Esophagus muscularis mucosa (tissue), 4 donors: ENCODE data around the gene NRCAM. TPM values are rescaled to one million over a fixed set of nuclear protein-coding genes. Genes with fewer than 3 reads are reported as not detected.

ENCODE experiments used
- DNase-seq: peaks from one replicate; pipeline ENCODE4 v3.0.0-alpha.2; 2017; ENCODE audit errors: extremely low spot score
- H3K27ac ChIP-seq, 4 donors: fragments of 200-600 bp; sonication (generic); replicated peaks in 1 of 4; 1 replicate in 3 of 4; 2 replicates in 1 of 4; pipeline ENCODE4 v1.5.1; 2016 to 2019; ENCODE audit warnings: mild to moderate bottlenecking in 1 of 4
- H3K27me3 ChIP-seq, 4 donors: fragments of 200-600 bp; sonication (generic); one replicate each; pipeline versions ENCODE4 v1.5.1 to v1.6.0; 2016 to 2019
- H3K36me3 ChIP-seq, 4 donors: fragments of 200-600 bp; sonication (generic); one replicate each; pipeline ENCODE4 v1.5.1; 2016 to 2019
- H3K4me1 ChIP-seq, 4 donors: fragments of 200-600 bp; sonication (generic); one replicate each; pipeline ENCODE4 v1.5.1; 2016 to 2019
- H3K4me3 ChIP-seq, 4 donors: fragments of 200-600 bp; sonication (generic); 1 replicate in 2 of 4; 2 replicates in 2 of 4; pipeline ENCODE4 v1.5.1; 2016 to 2019; ENCODE audit warnings: mild to moderate bottlenecking in 4 of 4, moderate library complexity in 1 of 4
- H3K9me3 ChIP-seq, 4 donors: fragments of 200-600 bp; sonication (generic); 1 replicate in 3 of 4; 2 replicates in 1 of 4; pipeline ENCODE4 v1.5.1; 2016 to 2019
- CTCF ChIP-seq, 3 experiments: fragments of 200-600 bp in 2 of 3; fragments of 450-650 bp in 1 of 3; sonication (generic) in 2 of 3; IDR thresholded peaks; one replicate each; pipeline ENCODE4 v1.5.1; 2017 to 2019; ENCODE audit warnings: antibody characterized with exemption in 3 of 3, mild to moderate bottlenecking in 2 of 3, moderate library complexity in 1 of 3
- EP300 ChIP-seq: sonication (generic); formaldehyde crosslinking; IDR thresholded peaks from one replicate; pipeline ENCODE4 v1.6.1; 2017; ENCODE audit warnings: antibody characterized with exemption
- POLR2A ChIP-seq: fragments of 450-650 bp; IDR thresholded peaks from one replicate; pipeline ENCODE4 v1.6.1; 2017; ENCODE audit warnings: antibody characterized with exemption, moderate library complexity, mild to moderate bottlenecking, low read depth
- POLR2AphosphoS5 ChIP-seq, 2 donors: sonication (generic); formaldehyde crosslinking; IDR thresholded peaks; one replicate each; pipeline ENCODE4 v1.6.1; 2017; ENCODE audit warnings: antibody characterized with exemption in 2 of 2
- WGBS: methylation state at CpG from one replicate; pipeline ENCODE4 v1.1.5; 2018; 5-methylcytosine and 5-hydroxymethylcytosine counted together
- intact Hi-C: fragments of 100-400 bp; cut with DNase I; formaldehyde crosslinking; loops from one replicate; pipeline ENCODE4 v1.15.1; 2023
- total RNA-seq, 4 donors: library from RNA; depleted of rRNA; stranded (reverse); fragments of >200 nt; gene quantifications; one replicate each; pipeline versions ENCODE4 v1.1.0 to v1.2.1, GENCODE V29; 2016

NRCAM gene
- total RNA-seq, 4 donors from 2014 or later = 2.9 to 5.2 (median 3.3) TPM

- H3K4me3 ChIP-seq = no peak overlapping the region
- no peaks in the 10 kb centered on the region for H3K9me3 ChIP-seq
- H3K36me3 ChIP-seq = no peaks in the 10 kb centered on the region
- H3K4me1 ChIP-seq = no peaks in the 10 kb centered on the region
- H3K27ac ChIP-seq = no peak overlapping the region
- H3K27me3 ChIP-seq = no peaks in the 10 kb centered on the region
- intact Hi-C loops = no loop called here
- DNase-seq = no peak
- 87% methylated on average over 1 of the region's 1 CpG for WGBS
- TF ChIP-seq EP300 (no peak), CTCF (IDR thresholded peaks at IDR 0.05) (no peak), POLR2A (no peak), POLR2AphosphoS5 (IDR thresholded peaks at IDR 0.05) (no peak)
These were observed 25.1 kb downstream of the NRCAM start for GRCh38 chr7:108431099-108431498.

- Histone ChIP-seq H3K4me3 (no peak overlapping the region), H3K27me3 (no peaks in the 10 kb centered on the region), H3K27ac (no peak overlapping the region), H3K4me1 (no peaks in the 10 kb centered on the region), H3K36me3 (no peaks in the 10 kb centered on the region), H3K9me3 (no peaks in the 10 kb centered on the region)
- intact Hi-C loops = no loop called here
- no peak for DNase-seq
- TF ChIP-seq EP300 (no peak), POLR2AphosphoS5 (IDR thresholded peaks at IDR 0.05) (no peak), CTCF (IDR thresholded peaks at IDR 0.05) (no peak), POLR2A (no peak)
- WGBS = 50% methylated on average over 1 of the region's 1 CpG
These were observed 25.6 kb downstream of the NRCAM start for GRCh38 chr7:108430664-108431063.

GRCh38 chr7:108427766-108428165 lies 28.5 kb downstream of the NRCAM start:
- no peak for DNase-seq
- TF ChIP-seq POLR2AphosphoS5 (IDR thresholded peaks at IDR 0.05) = no peak
- no peak for TF ChIP-seq EP300
- no peak for TF ChIP-seq CTCF (IDR thresholded peaks at IDR 0.05)
- TF ChIP-seq POLR2A = no peak
- no peak overlapping the region for H3K27ac ChIP-seq
- H3K4me3 ChIP-seq = no peak overlapping the region
- 50% methylated on average over 1 of the region's 1 CpG for WGBS
- H3K4me1 ChIP-seq = no peaks in the 10 kb centered on the region
- H3K9me3 ChIP-seq = no peaks in the 10 kb centered on the region
- H3K36me3 ChIP-seq = no peaks in the 10 kb centered on the region
- H3K27me3 ChIP-seq = no peaks in the 10 kb centered on the region
- intact Hi-C loops = no loop called here

GRCh38 chr7:108425714-108426275 lies 30.4 kb downstream of the NRCAM start:
- intact Hi-C loops = no loop called here
- TF ChIP-seq CTCF (IDR thresholded peaks at IDR 0.05) = no peak
- no peak for TF ChIP-seq EP300
- TF ChIP-seq POLR2AphosphoS5 (IDR thresholded peaks at IDR 0.05) = no peak
- TF ChIP-seq POLR2A = no peak
- H3K4me1 ChIP-seq = no peaks in the 10 kb centered on the region
- H3K9me3 ChIP-seq = no peaks in the 10 kb centered on the region
- no peaks in the 10 kb centered on the region for H3K27me3 ChIP-seq
- H3K36me3 ChIP-seq = no peaks in the 10 kb centered on the region
- WGBS = 35% methylated on average over 2 of the region's 2 CpGs
- no peak overlapping the region for H3K4me3 ChIP-seq
- H3K27ac ChIP-seq = no peak overlapping the region
- DNase-seq = no peak

GRCh38 chr7:108424013-108424412 lies 32.2 kb downstream of the NRCAM start:
- WGBS = 90% methylated on average over 4 of the region's 4 CpGs
- TF ChIP-seq EP300 = no peak
- TF ChIP-seq CTCF (IDR thresholded peaks at IDR 0.05) = no peak
- TF ChIP-seq POLR2A = no peak
- TF ChIP-seq POLR2AphosphoS5 (IDR thresholded peaks at IDR 0.05) = no peak
- Histone ChIP-seq H3K4me3 (no peak overlapping the region), H3K4me1 (no peaks in the 10 kb centered on the region), H3K36me3 (no peaks in the 10 kb centered on the region), H3K9me3 (no peaks in the 10 kb centered on the region), H3K27me3 (no peaks in the 10 kb centered on the region), H3K27ac (no peak overlapping the region)
- intact Hi-C loops = no loop called here
- no peak for DNase-seq
